ENCODE measurements around the gene LATS2.

DNA sequence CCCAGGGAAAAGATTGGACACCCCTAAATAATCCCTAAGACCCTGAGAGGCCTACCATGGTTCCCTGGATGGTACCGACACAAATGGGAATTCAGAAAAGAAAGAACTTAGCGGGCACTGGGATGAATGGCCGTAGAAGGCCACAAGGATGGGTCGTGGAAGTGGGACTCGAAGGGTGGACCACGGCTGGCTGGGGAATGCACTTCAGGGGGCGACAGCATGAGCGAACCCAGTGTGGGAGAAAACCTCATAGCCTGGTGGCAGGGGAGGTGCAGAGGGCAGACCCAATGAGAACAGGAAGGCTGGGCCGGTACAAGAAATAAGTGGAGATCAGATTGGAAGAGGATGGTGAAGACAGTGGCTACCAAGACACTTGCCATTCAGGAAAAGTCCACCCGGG lies 28.7 kb downstream of the LATS2 start:
- TF ChIP-seq POLR2A (IDR thresholded peaks at IDR 0.05) (no peak), CTCF (IDR thresholded peaks at IDR 0.05) (no peak), POLR2AphosphoS5 (IDR thresholded peaks at IDR 0.05) (no peak)
